ENCODE results near the gene MS4A14.

The MS4A14 gene

DNA sequence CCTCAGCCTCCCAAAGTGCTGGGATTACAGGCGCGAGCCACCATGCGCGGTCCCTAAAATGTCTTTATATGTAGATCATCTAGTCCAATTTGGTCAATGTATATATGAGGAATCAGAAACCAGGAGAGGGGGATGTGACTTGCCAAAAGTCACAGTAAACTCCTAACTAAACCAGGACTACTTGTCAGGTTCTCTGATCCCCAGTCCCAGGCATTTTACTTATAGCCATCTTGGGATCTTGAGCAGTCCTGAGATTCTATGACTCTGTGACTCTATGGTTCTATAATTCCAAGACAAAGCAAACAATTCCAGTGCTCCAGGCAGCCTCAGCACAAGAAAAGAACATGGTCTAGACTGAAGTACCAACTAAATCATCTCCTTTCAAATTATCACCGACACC, 33.0 kb downstream of the MS4A14 start, which contains the start of gene MS4A5:
Gene MS4A5 (plus strand): TSS at position 301 of the 400 bp plus-strand sequence. CDS start 103 bp downstream, outside the sequence.
- Histone ChIP-seq H3K27ac (replicated peaks) (no peak within 1 kb of the TSS), H3K4me3 (replicated peaks; ENCODE audit: insufficient read depth, low read length) (no peak within 1 kb of the TSS), H3K27me3 (ENCODE audit: insufficient read depth, poor library complexity, severe bottlenecking) (no peaks in the 10 kb centered on the region)
- TF ChIP-seq POLR2AphosphoS5 (IDR thresholded peaks at IDR 0.05; ENCODE audit: low read depth) (no peak), SPI1 (IDR thresholded peaks at IDR 0.05; ENCODE audit: borderline replicate concordance, low read depth) (no peak), CTCF (IDR thresholded peaks at IDR 0.05; ENCODE audit: insufficient read depth, low read length) (no peak), GABPA (IDR thresholded peaks at IDR 0.05; ENCODE audit: low read depth) (no peak), REST (IDR thresholded peaks at IDR 0.05; ENCODE audit: insufficient replicate concordance, low read depth) (no peak)
- DNase-seq (ENCODE audit: low read depth in 1 of 2, low spot score in 1 of 2): no peak

DNA sequence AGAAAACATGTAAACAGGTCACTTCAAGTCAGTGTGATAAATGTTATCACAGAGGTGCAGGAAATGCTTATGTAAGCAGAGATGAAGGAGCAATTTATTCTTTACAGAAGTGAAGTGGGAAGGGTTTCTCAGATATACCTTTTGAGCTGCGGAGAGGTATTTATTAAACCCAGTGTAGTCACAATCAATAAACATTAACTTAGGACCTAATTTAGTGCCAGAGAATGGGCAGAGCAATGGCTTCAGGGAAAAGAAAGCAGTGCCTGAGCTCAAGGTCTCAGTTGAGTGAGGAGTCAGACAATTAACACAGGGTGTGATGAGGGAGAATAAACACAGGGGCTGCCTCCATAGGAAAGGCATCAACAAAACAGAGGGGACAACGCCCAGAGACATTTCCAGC, 35.0 kb downstream of the MS4A14 start:
- DNase-seq (ENCODE audit: low read depth in 1 of 2, low spot score in 1 of 2): no peak
- Histone ChIP-seq H3K4me3 (replicated peaks; ENCODE audit: insufficient read depth, low read length) (no peak overlapping the region), H3K27ac (replicated peaks) (no peak overlapping the region), H3K27me3 (ENCODE audit: insufficient read depth, poor library complexity, severe bottlenecking) (no peaks in the 10 kb centered on the region)
- no peak for TF ChIP-seq SPI1 (IDR thresholded peaks at IDR 0.05; ENCODE audit: borderline replicate concordance, low read depth)
- TF ChIP-seq REST (IDR thresholded peaks at IDR 0.05; ENCODE audit: insufficient replicate concordance, low read depth): no peak
- TF ChIP-seq POLR2AphosphoS5 (IDR thresholded peaks at IDR 0.05; ENCODE audit: low read depth): no peak
- TF ChIP-seq CTCF (IDR thresholded peaks at IDR 0.05; ENCODE audit: insufficient read depth, low read length): no peak
- TF ChIP-seq GABPA (IDR thresholded peaks at IDR 0.05; ENCODE audit: low read depth): no peak

GRCh38 chr11:60433401-60433800, 37.1 kb downstream of the MS4A14 start:
- no peak overlapping the region for H3K4me3 ChIP-seq (replicated peaks; ENCODE audit: insufficient read depth, low read length)
- H3K27ac ChIP-seq (replicated peaks): no peak overlapping the region
- TF ChIP-seq CTCF (IDR thresholded peaks at IDR 0.05; ENCODE audit: insufficient read depth, low read length) (no peak), GABPA (IDR thresholded peaks at IDR 0.05; ENCODE audit: low read depth) (no peak)

GRCh38 chr11:60447070-60447469, 50.8 kb downstream of the MS4A14 start:
- no peak overlapping the region for H3K27ac ChIP-seq (replicated peaks)
- TF ChIP-seq GABPA (IDR thresholded peaks at IDR 0.05; ENCODE audit: low read depth) (no peak), SPI1 (IDR thresholded peaks at IDR 0.05; ENCODE audit: borderline replicate concordance, low read depth) (no peak), REST (IDR thresholded peaks at IDR 0.05; ENCODE audit: insufficient replicate concordance, low read depth) (no peak), CTCF (IDR thresholded peaks at IDR 0.05; ENCODE audit: insufficient read depth, low read length) (no peak), POLR2AphosphoS5 (IDR thresholded peaks at IDR 0.05; ENCODE audit: low read depth) (no peak)
- H3K27me3 ChIP-seq (ENCODE audit: insufficient read depth, poor library complexity, severe bottlenecking): no peaks in the 10 kb centered on the region
- no peak for DNase-seq (ENCODE audit: low read depth in 1 of 2, low spot score in 1 of 2)
- no peak overlapping the region for H3K4me3 ChIP-seq (replicated peaks; ENCODE audit: insufficient read depth, low read length)

More at GRCh38 chr11:60433401-60433800, 37.1 kb downstream of the MS4A14 start:
- no peak for DNase-seq (ENCODE audit: low read depth in 1 of 2, low spot score in 1 of 2)
- H3K27me3 ChIP-seq (ENCODE audit: insufficient read depth, poor library complexity, severe bottlenecking): no peaks in the 10 kb centered on the region

Measured in HL-60 (cell line).